Heart left ventricle (tissue), 16 donors: ENCODE measurements around the gene RPS6KA2. TPM values are rescaled to one million over a fixed set of nuclear protein-coding genes. Genes with fewer than 3 reads are reported as not detected.

Source experiments
- ATAC-seq, 4 donors: fragments of 200-7000 bp; cut with Tn5 transposase; one replicate each; pipeline ENCODE4 v1.9.1; 2020 to 2022; ENCODE audit warnings: moderate library complexity in 4 of 4, mild to moderate bottlenecking in 3 of 4, moderate number of reproducible peaks in 1 of 4
- DNase-seq, 5 donors: peaks; one replicate each; pipeline ENCODE4 v3.0.0-alpha.2; 2020
- H3K27ac ChIP-seq, 12 donors: fragments of 200-600 bp; sonication (generic) in 4 of 12; one replicate each; pipeline versions ENCODE4 v1.5.0 to v1.8.0; 2016 to 2022; ENCODE audit warnings: mild to moderate bottlenecking in 2 of 12
- H3K27me3 ChIP-seq, 9 donors: fragments of 200-600 bp; sonication (generic) in 2 of 9; one replicate each; pipeline versions ENCODE4 v1.5.1 to v1.8.0; 2016 to 2022; ENCODE audit warnings: mild to moderate bottlenecking in 3 of 9
- H3K36me3 ChIP-seq, 9 donors: fragments of 200-600 bp; sonication (generic) in 2 of 9; one replicate each; pipeline versions ENCODE4 v1.5.0 to v1.8.0; 2018 to 2022; ENCODE audit warnings: mild to moderate bottlenecking in 2 of 9
- H3K4me1 ChIP-seq, 12 donors: fragments of 200-600 bp; sonication (generic) in 4 of 12; one replicate each; pipeline versions ENCODE4 v1.5.0 to v1.8.0; 2016 to 2022; ENCODE audit warnings: mild to moderate bottlenecking in 3 of 12
- H3K4me3 ChIP-seq, 12 donors: fragments of 200-600 bp; sonication (generic) in 4 of 12; one replicate each; pipeline versions ENCODE4 v1.5.0 to v1.8.0; 2017 to 2022; ENCODE audit warnings: mild to moderate bottlenecking in 9 of 12, moderate library complexity in 4 of 12
- H3K9me3 ChIP-seq, 12 donors: fragments of 200-600 bp; sonication (generic) in 4 of 12; one replicate each; pipeline versions ENCODE4 v1.5.0 to v1.8.0; 2016 to 2022; ENCODE audit warnings: mild to moderate bottlenecking in 1 of 12
- CTCF ChIP-seq, 12 donors: fragments of 200-600 bp; sonication (generic) in 4 of 12; IDR thresholded peaks; one replicate each; pipeline versions ENCODE4 v1.5.0 to v1.8.0; 2018 to 2022; ENCODE audit warnings: antibody characterized with exemption in 12 of 12, mild to moderate bottlenecking in 5 of 12
- POLR2A ChIP-seq, 2 donors: fragments of 450-650 bp; IDR thresholded peaks; one replicate each; pipeline ENCODE4 v1.6.1; 2017; ENCODE audit warnings: antibody characterized with exemption in 2 of 2, mild to moderate bottlenecking in 2 of 2, moderate library complexity in 2 of 2
- WGBS, 4 donors: extraction: QIAGEN DNeasy Blood & Tissue Kit in 2 of 4; methylation state at CpG; one replicate each; pipeline versions ENCODE4 v1.1.5 to v1.1.7; 2013 to 2018; 5-methylcytosine and 5-hydroxymethylcytosine counted together
- intact Hi-C, 10 donors: fragments of 100-400 bp; cut with DNase I; formaldehyde crosslinking; loops; one replicate each; pipeline versions ENCODE4 v1.11.1 to v1.14.2; 2022
- polyA plus RNA-seq, 2 donors: library from polyadenylated mRNA; stranded (reverse); fragments of 200-250 nt; gene quantifications; one replicate each; pipeline ENCODE4 v1.2.3, GENCODE V29; 2013
- total RNA-seq, 9 donors: library from RNA; depleted of rRNA in 2 of 9; stranded (reverse); fragments of >200 nt in 2 of 9; fragmentation: NEBNext Ultra II Directional in 3 of 9; extraction: Animal tissue kit (Norgen Biotek cat#: 25700) in 3 of 9; gene quantifications; one replicate each; pipeline versions ENCODE4 v1.1.0 to v1.2.4, GENCODE V29; 2016 to 2023
- donor health status: ischemic (EF 13 %, LVEDD 7.1; RV severe dilation, severe dysfunction).
- donor health status: healthy with polysubstance abuse.
- donor health status: DM: no; HTN: yes; CAD: no.
- donor health status: DM: no; HTN: no; CAD: no.
- donor health status: ischemic (EF 25% LVEDD 6.9; RV normal size, moderate dysfunction).
- donor health status: ischemic (EF 25% LVEDD 5.7; RV mildly dilated, moderate dysfunction).
- donor health status: healthy.
- donor health status: DM: yes; HTN: yes; CAD: no.
- donor health status: ischemic (EF 35%, LVEDD 5.7; RV mildly dilated, moderate dysfunction).
- donor health status: nonischemic (EF 11% LVEDD 7.7; RV severe dilation, severe dysfunction).
- donor health status: DM: yes; HTN: yes; CAD: no.
- donor health status: PGD.
- donor health status: ischemic (EF 29% LVEDD 5.4; RV normal size, mild dysfunction).
- donor health status: nonischemic (EF 23%, LVEDD 6.1; RV moderate dilation, normal function).

The RPS6KA2 gene
- total and polyA plus RNA-seq, 11 donors = 23.0 to 171 (median 91.6) TPM

- intact Hi-C loops = no loop called here
- Histone ChIP-seq H3K4me3 (no peak overlapping the region), H3K4me1 (peaks cover 0 to 14% (median 3%) of the 10 kb centered on the region in 12 donors), H3K36me3 (peaks cover 0 to 55% (median 26%) of the 10 kb centered on the region in 9 donors), H3K9me3 (peaks cover 0 to 6% (median 0%) of the 10 kb centered on the region in 12 donors), H3K27ac (no peak overlapping the region), H3K27me3 (no peaks in the 10 kb centered on the region)
- no peak for DNase-seq
- no peak for TF ChIP-seq CTCF (IDR thresholded peaks at IDR 0.05)
- no peak for TF ChIP-seq POLR2A (IDR thresholded peaks at IDR 0.05)
- no peak for ATAC-seq
- WGBS, 4 donors = 83 to 90% (median 84%) methylated on average over 9 of the region's 9 CpGs
These were observed 165.1 kb downstream of the RPS6KA2 start for GRCh38 chr6:166461821-166462460.

GRCh38 chr6:166460473-166461437 is 166.3 kb downstream of the RPS6KA2 start:
- Histone ChIP-seq H3K36me3 (peaks cover 0 to 52% (median 27%) of the 10 kb centered on the region in 9 donors), H3K27ac (peak overlapping the region in 1 of 12 donors; percentile 19), H3K9me3 (peaks cover 0 to 6% (median 0%) of the 10 kb centered on the region in 12 donors), H3K27me3 (no peaks in the 10 kb centered on the region), H3K4me3 (no peak overlapping the region), H3K4me1 (peaks cover 0 to 26% (median 6%) of the 10 kb centered on the region in 12 donors)
- intact Hi-C loops = no loop called here
- 45 to 51% (median 47%) methylated on average over 25 of the region's 25 CpGs for WGBS, 4 donors
- ATAC-seq = peak in 2 of 4 donors; percentile 19
- TF ChIP-seq CTCF (IDR thresholded peaks at IDR 0.05) (no peak), POLR2A (IDR thresholded peaks at IDR 0.05) (no peak)
- DNase-seq = no peak

- Histone ChIP-seq H3K9me3 (peaks cover 0 to 6% (median 0%) of the 10 kb centered on the region in 12 donors), H3K36me3 (peaks cover 0 to 43% (median 23%) of the 10 kb centered on the region in 9 donors), H3K27ac (no peak overlapping the region), H3K27me3 (no peaks in the 10 kb centered on the region), H3K4me1 (peaks cover 0 to 26% (median 6%) of the 10 kb centered on the region in 12 donors), H3K4me3 (no peak overlapping the region)
- TF ChIP-seq POLR2A (IDR thresholded peaks at IDR 0.05) (no peak), CTCF (IDR thresholded peaks at IDR 0.05) (no peak)
- intact Hi-C loops = no loop called here
- DNase-seq (no peak), ATAC-seq (no peak)
- WGBS, 4 donors = 95 to 98% (median 96%) methylated on average over 9 to 10 of the region's 10 CpGs
These were observed 167.1 kb downstream of the RPS6KA2 start for GRCh38 chr6:166459906-166460305.

- Histone ChIP-seq H3K4me1 (peaks cover 0 to 26% (median 6%) of the 10 kb centered on the region in 12 donors), H3K9me3 (peaks cover 0 to 6% (median 0%) of the 10 kb centered on the region in 12 donors), H3K27ac (no peak overlapping the region), H3K4me3 (no peak overlapping the region), H3K27me3 (no peaks in the 10 kb centered on the region), H3K36me3 (peaks cover 0 to 37% (median 17%) of the 10 kb centered on the region in 9 donors)
- DNase-seq (no peak), ATAC-seq (no peak)
- 93 to 98% (median 95%) methylated on average over 8 of the region's 8 CpGs for WGBS, 4 donors
- TF ChIP-seq POLR2A (IDR thresholded peaks at IDR 0.05) = no peak
- TF ChIP-seq CTCF (IDR thresholded peaks at IDR 0.05) = no peak
- intact Hi-C loops = no loop called here
These were observed 167.8 kb downstream of the RPS6KA2 start for GRCh38 chr6:166459272-166459671.
